ENCODE measurements around the gene PQBP1.

The PQBP1 gene

DNA sequence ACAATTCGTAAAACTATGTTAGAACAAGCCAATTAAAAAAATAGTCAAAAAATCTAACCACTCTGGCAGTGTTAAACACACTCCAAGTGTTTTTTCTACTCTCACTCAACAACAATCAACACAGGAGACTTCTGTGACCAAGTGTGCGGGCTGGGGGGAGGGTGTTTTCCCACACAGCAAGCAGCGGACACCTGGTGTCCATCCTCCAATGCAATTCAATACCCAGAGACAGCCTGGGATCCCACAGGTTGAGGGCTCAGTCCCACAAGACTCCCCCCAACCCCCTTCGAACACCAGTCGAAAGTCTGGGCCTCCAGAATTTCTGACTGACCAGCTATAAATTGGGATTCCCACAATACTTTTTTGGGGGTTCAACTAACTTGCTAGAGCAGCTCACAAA is 29.4 kb downstream of the PQBP1 start:
- no peak for DNase-seq

DNA sequence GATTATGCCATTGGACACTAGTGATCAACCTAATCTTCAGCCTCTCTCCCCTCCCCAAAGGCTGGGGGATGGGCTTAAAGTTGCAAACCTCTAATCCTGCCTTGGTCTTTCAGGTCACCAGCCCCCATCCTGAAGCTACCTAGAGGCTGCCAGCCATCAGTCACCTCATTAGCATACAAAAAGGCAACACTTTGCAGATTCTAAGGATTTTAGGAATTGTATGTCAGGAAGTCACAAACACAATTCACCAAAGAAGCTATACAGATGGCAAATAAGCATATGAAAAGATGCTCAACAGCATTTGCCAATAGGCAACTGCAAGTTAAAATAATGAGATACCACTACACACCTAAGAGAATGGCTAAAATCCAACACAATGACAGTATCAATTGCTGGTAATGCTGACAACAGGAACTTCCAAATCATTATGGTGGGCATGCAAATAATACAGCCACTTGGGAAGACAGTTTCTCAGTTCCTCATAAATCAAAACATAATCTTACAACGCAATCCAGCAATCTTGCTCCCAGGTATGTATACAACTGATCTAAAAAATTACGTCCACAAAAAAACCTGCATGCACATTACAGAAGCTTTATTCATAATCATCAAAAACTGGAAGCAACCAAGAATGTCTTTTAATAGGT is 30.1 kb downstream of the PQBP1 start:
- DNase-seq: no peak

DNA sequence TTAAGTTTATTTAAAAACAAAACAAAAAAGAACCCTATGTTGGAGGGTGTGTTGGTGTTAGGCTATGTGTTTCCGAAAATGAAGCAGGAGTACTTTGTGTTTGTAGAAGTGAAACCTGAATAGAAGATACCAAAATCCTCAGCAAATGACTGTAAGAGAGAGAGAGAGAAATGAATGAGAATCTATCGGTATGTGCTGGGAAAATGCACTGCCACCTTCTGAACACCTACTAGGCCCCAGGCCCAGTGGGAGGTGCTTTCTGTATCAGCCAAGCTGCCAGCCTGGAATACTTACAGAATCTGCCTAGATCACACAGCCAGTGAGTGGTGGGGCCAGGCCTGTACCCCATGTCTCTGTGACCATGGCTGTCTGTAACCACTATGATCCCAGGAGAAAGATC is 36.0 kb downstream of the PQBP1 start:
- DNase-seq: no peak

DNA sequence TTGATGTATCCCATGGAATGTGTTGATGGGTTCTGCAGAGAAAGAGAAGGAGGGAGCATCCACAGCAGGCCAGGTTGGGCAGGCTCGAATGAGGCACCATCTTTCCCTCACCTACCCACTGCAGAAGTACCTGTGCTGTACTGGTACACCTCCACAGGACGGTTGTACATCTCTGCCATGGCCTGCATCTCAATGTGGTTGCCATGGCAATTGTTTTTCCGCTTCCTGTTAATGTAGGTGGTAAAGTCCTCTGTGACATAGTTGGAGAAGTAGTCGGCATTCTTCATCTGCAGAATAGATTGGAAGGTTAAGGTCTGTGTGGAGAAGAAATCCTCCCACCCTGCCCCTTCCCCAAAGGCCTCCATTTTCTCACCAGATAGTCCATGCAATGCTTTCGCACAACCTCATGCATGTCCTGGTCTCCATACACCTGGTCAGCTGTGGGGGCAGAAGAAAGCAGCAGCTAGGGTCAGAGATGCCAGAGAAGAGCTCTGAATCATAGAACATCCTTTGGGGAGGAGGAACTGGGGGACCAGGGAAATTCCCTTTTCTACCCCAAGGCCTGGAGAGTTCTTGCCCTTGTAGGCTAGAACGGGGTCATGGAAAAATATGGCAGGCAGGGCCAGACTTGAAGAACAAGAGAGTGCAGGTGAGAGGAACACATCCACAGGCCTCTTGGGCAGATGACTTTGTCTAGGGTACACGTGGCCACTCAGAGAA is 37.0 kb downstream of the PQBP1 start:
- no peak for DNase-seq

DNA sequence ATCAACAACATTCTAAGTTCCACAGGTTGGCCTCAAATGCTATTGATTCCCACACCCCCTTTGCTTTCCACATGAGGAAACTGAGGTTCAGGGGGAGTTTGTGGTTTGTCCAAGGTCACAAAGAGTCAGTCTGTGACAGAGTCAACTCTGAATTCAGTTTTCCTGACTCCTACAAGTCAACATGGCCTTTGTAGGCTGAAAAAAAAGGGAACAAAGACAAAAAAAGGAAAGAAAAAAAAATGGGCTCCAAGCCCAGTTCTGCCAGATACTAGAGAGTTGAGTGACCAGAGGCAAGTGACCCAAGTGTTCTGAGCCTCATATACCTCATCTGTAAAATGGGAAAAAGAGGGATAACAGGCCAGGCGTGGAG is 37.6 kb downstream of the PQBP1 start:
- DNase-seq: no peak

DNA sequence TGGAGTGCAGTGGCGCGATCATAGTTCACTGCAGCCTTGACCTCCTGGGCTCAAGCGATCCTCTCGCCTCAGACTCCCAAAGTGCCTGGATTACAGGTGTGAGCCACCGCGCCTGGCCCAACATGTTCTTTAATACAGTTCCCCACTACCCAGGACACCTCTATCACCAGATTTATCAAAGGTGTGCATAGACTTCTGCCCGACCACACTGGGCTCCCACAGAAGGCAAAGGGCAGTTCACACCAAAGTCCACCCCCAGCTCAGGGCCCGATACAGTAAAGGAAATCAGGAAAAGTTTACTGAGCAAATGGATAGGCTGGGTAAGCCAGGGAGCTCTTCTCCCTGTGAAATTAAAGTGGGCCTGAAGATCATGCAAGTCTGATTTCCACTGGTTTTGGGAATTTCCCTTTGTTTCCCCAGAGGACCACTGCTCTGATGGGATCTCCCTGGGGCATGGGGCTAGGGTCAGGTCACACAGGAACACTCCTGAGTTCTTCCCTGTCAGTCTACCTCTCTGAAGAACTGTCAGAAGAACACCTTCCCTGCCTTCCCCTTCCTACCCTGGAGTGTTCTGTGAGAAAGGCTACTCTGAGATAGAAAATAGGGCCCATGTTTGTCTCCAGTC is 38.8 kb downstream of the PQBP1 start:
- DNase-seq: no peak

DNA sequence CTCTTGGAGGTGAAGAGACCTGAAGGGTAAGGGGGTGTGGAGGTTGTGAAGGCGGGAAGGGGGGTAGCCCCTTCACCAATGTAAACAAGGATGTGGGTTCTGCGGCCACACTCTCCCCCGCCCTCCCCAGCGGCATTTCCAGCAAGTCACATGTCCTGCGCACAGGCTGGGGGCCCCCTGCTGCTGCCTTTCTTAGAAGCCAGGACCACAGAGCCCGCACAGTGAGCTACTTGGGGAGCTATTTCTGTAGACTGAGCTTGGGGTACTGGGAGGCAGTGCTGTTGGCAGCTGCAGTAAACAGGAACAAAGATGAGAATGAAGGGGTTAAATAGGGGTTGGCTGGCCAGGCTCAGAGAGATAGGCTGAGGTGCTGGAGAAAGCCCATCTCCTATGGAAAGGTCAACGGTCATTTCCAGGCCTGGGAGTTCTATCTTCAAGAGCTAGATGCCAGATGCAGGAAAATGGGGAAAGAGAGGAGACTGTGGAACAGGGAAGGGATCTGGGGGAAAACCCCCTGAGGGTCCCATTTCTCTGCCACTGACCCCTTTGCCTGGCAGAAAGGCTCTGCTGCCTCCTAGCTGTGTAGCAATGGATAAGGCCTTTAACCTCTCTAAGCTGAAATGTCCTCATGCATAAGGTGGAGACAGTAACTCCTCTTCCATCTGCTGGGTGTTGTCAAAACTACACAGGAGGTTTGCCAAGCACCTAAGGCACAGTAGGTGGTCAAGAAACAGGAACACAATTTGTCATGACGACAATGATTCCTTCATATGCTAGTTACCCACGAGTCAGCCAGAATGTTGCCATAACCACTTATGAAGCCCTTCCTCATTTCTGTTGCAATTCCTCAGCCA is 39.6 kb downstream of the PQBP1 start:
- DNase-seq: no peak

DNA sequence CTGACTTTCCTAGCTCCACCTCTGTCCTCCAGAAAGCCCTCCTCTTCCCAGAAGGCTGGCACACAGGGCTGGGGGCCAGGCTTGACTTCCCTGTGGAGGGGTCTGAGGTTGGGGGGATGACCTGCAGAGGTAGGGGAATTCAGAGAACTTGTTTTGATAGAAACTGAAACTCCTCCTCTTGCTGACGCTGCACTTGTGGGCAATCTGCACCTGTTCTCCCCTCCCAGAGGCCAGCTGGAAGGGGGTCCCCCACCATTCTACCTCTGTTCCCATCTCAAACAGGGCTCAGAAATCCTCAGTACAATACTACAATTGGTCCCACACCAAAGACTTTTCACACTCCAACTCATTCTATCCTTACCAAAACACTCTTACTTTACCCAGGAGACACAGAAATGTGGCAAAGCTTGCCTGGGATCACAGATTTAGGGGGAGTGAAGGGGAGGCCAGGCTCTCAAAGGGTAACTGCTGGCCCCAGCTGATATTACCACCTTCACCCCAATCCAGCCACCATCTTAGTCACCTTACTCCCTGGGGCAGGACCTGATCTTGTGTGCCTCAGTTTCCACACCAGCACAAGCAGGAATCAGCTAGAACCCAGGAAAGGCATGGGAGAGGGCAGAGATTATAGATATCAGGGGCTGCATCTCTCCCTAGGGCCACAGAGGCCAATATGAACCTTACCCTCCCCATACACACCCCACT is 41.1 kb downstream of the PQBP1 start:
- DNase-seq: no peak

DNA sequence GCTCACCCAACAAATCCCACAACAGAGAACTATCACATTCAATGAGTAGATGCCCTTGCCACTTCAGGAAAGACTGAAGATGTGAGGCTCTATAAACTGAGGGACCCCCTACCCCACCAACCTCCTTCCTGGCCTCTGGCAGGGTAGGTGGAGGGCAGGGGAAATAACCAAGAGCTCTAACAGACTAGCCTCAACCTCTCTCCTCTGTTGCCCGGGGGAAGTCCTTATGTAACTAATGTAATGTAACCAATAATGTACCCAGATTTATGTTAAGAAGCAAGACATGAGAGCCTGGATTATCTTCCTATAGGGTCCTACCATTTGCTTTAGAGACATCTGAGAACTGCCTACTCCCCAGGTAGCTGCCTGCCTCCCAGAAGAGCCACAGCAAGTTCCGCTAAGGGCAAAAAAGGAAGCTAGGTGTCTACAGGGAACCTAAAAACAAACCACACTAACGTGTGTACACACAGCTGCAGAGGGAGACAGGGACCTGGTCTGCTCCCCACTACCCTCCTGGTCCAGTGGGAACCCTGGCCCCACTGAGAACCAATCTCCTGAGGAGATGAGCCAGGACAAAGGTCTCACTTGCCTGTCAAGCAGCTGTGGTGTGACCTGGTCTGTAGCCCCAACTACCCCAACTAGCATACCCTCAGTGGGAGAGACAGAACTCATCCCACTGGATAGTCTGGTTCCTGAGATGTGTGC is 41.9 kb downstream of the PQBP1 start:
- DNase-seq: no peak

DNA sequence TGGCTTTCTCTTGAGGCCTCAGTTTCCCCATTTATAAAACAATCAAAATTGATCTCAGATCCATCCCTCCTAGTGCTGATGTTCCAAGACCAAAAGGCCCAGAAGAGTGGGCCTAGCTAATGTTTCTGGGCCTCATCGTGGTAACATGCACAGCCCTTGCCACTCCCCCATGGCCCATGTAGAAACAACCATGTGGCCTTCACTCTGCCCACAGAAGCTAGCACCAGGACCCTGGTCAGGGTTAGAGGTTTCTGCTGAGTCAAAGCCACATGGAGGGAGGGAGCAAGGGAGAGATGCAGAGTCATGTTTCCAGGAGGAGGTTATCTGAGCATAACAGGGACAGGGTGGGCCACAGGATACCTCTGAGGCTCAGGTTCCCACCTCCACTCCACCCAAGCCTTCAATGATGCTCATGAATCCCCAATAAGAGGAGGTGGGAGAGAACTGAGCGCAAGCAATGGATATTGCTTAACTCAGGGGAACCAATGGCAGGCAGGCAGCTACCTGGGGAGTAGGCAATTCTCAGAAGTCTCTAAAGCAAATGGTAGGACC is 42.8 kb downstream of the PQBP1 start:
- DNase-seq: no peak

DNA sequence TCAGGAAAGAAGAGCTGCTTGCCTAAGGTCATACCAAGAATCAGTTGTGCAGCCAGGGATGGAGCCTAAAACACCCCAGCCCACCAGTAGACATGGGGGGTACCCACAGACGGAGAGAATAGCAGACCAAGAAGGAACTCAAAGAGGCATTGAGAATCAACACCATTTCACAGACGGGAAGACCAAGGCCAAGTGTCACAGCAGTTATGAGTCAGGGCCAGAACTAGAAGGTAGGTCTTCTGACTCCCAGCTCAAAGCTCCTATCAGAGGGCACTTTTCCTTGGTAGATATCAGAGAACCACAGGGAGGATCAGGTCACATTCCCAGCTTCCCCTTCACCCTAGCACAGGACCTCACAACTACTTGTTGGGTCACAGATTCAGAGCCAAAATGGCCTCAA is 45.2 kb downstream of the PQBP1 start:
- DNase-seq: no peak

DNA sequence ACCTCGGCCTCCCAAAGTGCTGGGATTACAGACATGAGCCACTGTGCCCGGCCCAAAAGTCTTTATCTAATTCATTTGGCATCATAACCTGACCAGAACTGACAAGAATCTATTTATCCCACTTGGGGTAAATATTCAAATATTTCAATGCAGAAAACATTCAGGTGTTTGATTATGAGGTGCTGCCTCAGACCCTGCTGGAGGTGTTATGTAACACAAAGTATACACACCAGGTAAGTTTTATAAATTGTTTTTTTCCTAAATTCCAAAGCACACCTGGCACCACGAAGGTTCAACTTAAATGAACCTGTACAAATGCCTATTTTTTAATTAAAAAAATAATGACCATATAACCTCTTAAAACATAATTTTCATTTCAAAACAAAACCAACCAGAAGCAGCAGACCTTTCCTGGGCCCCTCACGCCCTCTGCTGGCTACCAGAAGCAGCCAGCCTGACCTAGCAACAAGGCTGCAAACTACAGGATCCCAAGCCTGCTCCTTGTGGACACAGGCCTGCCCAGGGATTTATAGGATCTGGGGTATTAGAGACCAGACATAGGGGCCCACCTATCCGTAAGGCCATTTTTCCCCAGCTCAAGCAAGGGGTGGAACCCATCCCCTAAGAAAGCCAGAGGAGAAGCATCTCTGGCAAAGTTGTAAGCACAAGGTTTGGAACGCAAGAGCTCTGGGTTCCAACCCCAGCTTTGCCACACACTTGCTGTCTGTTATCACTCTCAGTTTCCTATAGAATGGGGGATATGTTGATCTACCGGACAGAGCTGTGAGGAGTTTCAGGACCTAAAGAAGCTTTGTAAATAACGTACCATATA is 48.0 kb downstream of the PQBP1 start:
- peak; percentile 22 for DNase-seq

DNA sequence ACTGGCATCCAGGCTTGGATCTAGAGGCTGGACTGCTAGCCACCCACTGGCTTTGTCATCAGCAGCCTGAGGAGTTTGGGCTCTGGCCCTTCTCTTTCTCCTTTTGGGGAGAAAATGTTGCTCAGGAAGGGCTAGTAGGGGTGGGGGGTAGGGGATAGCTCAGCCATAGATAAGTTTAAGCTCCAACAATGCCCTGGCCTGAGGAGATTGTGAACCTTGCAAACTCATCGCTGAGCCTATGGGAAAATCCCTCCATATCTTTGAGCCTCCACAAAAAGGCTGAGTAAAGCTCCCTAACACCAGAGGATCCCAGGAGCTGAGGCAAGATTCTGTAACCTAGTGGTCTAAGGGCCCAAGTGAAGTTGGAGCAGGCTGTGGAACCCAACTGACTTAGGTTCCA is 50.9 kb downstream of the PQBP1 start:
- DNase-seq: no peak
